Esophagus squamous epithelium (tissue), 5 donors: ENCODE measurements around the gene SLC35G4. TPM values are rescaled to one million over a fixed set of nuclear protein-coding genes. Genes with fewer than 3 reads are reported as not detected.
"Not testable (repeated sequence)": the region's sequence is repeated elsewhere in the genome, so short reads cannot be mapped to it uniquely, and the experiment has no call there.

Experiments
- DNase-seq: peaks from one replicate; lab custom pipeline; 2025; lab: John Stamatoyannopoulos, UW
- H3K27ac ChIP-seq, 4 donors: fragments of 200-600 bp; sonication (generic); one replicate each; pipeline ENCODE4 v1.5.1; 2016 to 2019; ENCODE audit warnings: mild to moderate bottlenecking in 1 of 4
- H3K27me3 ChIP-seq, 4 donors: fragments of 200-600 bp; sonication (generic); 1 replicate in 3 of 4; 2 replicates in 1 of 4; pipeline versions ENCODE4 v1.5.1 to v1.6.0; 2017 to 2021; ENCODE audit warnings: antibody characterized with exemption in 1 of 4
- H3K36me3 ChIP-seq, 3 donors: fragments of 200-600 bp; sonication (generic); one replicate each; pipeline ENCODE4 v1.5.1; 2016 to 2019
- H3K4me1 ChIP-seq, 3 donors: fragments of 200-600 bp; sonication (generic); one replicate each; pipeline ENCODE4 v1.5.1; 2017 to 2019
- H3K4me3 ChIP-seq, 4 donors: fragments of 200-600 bp; sonication (generic); 1 replicate in 3 of 4; 2 replicates in 1 of 4; pipeline ENCODE4 v1.5.1; 2016 to 2019; ENCODE audit warnings: mild to moderate bottlenecking in 2 of 4, moderate library complexity in 1 of 4
- H3K9me3 ChIP-seq, 3 donors: fragments of 200-600 bp; sonication (generic); one replicate each; pipeline ENCODE4 v1.5.1; 2016 to 2019
- CTCF ChIP-seq, 6 experiments: fragments of 450-650 bp in 4 of 6; fragments of 200-600 bp in 2 of 6; sonication (generic) in 2 of 6; IDR thresholded peaks; one replicate each; pipeline ENCODE4 v1.5.1; 2016 to 2019; ENCODE audit warnings: antibody characterized with exemption in 6 of 6, mild to moderate bottlenecking in 4 of 6, moderate library complexity in 4 of 6
- POLR2A ChIP-seq, 4 donors: fragments of 450-650 bp; IDR thresholded peaks; one replicate each; pipeline ENCODE4 v1.6.1; 2017; ENCODE audit warnings: antibody characterized with exemption in 4 of 4, mild to moderate bottlenecking in 4 of 4, moderate library complexity in 3 of 4
- WGBS, 2 donors: methylation state at CpG; one replicate each; pipeline ENCODE4 v1.1.5; 2018; 5-methylcytosine and 5-hydroxymethylcytosine counted together
- intact Hi-C: fragments of 100-400 bp; cut with DNase I; formaldehyde crosslinking; loops from one replicate; pipeline ENCODE4 v1.15.0; 2022
- total RNA-seq, 4 donors: library from RNA; depleted of rRNA; stranded (reverse); fragments of >200 nt; gene quantifications; one replicate each; pipeline ENCODE4 v1.1.0, GENCODE V29; 2016
- donor health status: DM: yes; HTN: yes; CAD: no.

Gene SLC35G4
- total RNA-seq, 4 donors from 2014 or later, result not detected

- H3K36me3 ChIP-seq, result no peaks in the 10 kb centered on the region
- no peak overlapping the region for H3K27ac ChIP-seq
- 68 to 94% methylated on average over 2 of the region's 2 CpGs for whole genome bisulfite sequencing, 2 donors
- H3K27me3 ChIP-seq, result no peaks in the 10 kb centered on the region
- no peaks in the 10 kb centered on the region for H3K4me1 ChIP-seq
- no peak overlapping the region for H3K4me3 ChIP-seq
- no peak for DNase-seq
- TF ChIP-seq CTCF (IDR thresholded peaks at IDR 0.05), result no peak
- TF ChIP-seq POLR2A (IDR thresholded peaks at IDR 0.05), result no peak
- intact Hi-C loops, result no loop called here
- no peaks in the 10 kb centered on the region for H3K9me3 ChIP-seq
Measured at GRCh38 chr18:11587432-11587831, 22.0 kb upstream of the SLC35G4 start.

GRCh38 chr18:11587846-11588245 is 21.6 kb upstream of the SLC35G4 start:
- Histone ChIP-seq H3K9me3 (no peaks in the 10 kb centered on the region), H3K4me1 (no peaks in the 10 kb centered on the region), H3K27ac (no peak overlapping the region), H3K36me3 (no peaks in the 10 kb centered on the region), H3K4me3 (no peak overlapping the region), H3K27me3 (no peaks in the 10 kb centered on the region)
- intact Hi-C loops, result no loop called here
- DNase-seq, result no peak
- no peak for TF ChIP-seq POLR2A (IDR thresholded peaks at IDR 0.05)
- no peak for TF ChIP-seq CTCF (IDR thresholded peaks at IDR 0.05)
- WGBS, 2 donors, result 44 to 49% methylated on average over 3 of the region's 3 CpGs

DNA sequence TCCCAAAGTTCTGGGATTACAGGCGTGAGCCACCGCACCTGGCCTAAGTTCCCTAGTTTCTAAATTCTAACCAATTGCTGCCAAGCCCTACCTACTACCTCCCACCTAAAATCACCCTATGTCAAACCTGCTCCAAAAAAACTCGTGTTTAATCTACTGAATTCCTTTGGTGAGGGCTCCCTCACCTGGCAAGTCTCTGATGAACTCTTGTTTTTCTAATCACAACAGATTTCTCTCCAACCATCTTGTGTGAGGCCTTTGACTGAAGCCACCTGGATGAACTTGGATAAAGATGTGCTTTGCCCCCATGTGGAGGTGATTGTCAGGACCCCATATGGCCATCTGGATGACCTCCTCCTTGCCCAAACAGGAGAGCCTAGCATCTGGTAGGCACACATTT is 17.4 kb upstream of the SLC35G4 start:
- no peak for TF ChIP-seq POLR2A (IDR thresholded peaks at IDR 0.05)
- TF ChIP-seq CTCF (IDR thresholded peaks at IDR 0.05), result no peak
- H3K27me3 ChIP-seq, result no peaks in the 10 kb centered on the region
- H3K9me3 ChIP-seq, result no peaks in the 10 kb centered on the region
- H3K27ac ChIP-seq, result no peak overlapping the region
- DNase-seq, result no peak
- no peak overlapping the region for H3K4me3 ChIP-seq
- 69 to 78% methylated on average over 3 of the region's 3 CpGs for WGBS, 2 donors
- no peaks in the 10 kb centered on the region for H3K4me1 ChIP-seq
- intact Hi-C loops, result no loop called here
- no peaks in the 10 kb centered on the region for H3K36me3 ChIP-seq

DNA sequence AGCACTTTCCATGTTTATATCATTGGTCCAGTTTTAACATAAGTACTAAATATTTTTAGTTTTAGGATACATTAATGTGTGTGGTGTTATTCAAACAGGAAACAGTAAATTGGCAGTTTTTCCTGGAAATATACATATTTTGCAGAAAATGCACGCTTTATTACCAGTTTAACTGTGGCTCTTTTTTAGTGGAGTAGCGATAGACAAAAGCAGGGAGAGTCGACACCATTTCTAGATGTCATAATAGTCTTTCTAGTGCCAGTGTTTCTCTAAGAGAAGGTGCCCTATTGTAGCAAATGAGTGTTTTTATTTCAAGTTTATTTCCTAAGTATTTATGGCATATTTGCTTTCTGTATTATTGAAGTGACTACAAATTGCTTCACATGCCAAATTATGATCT is 9.1 kb upstream of the SLC35G4 start:
- no peak for TF ChIP-seq POLR2A (IDR thresholded peaks at IDR 0.05)
- H3K9me3 ChIP-seq, result no peaks in the 10 kb centered on the region
- 73 to 74% methylated on average over 3 of the region's 3 CpGs for WGBS, 2 donors
- H3K27ac ChIP-seq, result no peak overlapping the region
- no peak for DNase-seq
- H3K27me3 ChIP-seq, result no peaks in the 10 kb centered on the region
- H3K4me3 ChIP-seq, result no peak overlapping the region
- intact Hi-C loops, result no loop called here
- H3K4me1 ChIP-seq, result no peaks in the 10 kb centered on the region
- H3K36me3 ChIP-seq, result no peaks in the 10 kb centered on the region

GRCh38 chr18:11607906-11608305 is 1.5 kb upstream of the SLC35G4 start:
- Histone ChIP-seq H3K36me3 (no peaks in the 10 kb centered on the region), H3K9me3 (no peaks in the 10 kb centered on the region), H3K4me1 (no peaks in the 10 kb centered on the region), H3K27ac (no peak overlapping the region), H3K27me3 (no peaks in the 10 kb centered on the region), H3K4me3 (no peak overlapping the region)
- intact Hi-C loops, result no loop called here
- no peak for DNase-seq
- WGBS, 2 donors, result 36 to 38% methylated on average over 2 of the region's 2 CpGs
- TF ChIP-seq CTCF (IDR thresholded peaks at IDR 0.05), result no peak
- no peak for TF ChIP-seq POLR2A (IDR thresholded peaks at IDR 0.05)

DNA sequence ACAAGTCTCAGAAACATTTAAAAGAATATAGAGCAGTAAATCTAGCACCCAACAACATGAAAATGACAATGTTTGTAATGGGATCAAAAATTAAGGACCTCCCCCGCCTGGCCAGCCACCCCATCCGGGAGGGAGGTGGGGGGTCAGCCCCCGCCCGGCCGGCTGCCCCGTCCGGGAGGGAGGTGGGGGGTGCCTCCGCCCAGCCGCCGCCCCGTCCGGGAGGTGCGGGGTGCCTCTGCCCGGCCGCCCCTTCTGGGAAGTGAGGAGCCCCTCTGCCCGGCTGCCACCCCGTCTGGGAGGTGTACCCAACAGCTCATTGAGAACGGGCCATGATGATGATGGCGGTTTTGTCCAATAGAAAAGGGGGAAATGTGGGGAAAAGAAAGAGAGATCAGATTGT is 778 bp upstream of the SLC35G4 start:
- H3K4me3 ChIP-seq, H3K36me3 ChIP-seq, intact Hi-C loops, DNase-seq, H3K9me3 ChIP-seq, H3K4me1 ChIP-seq, H3K27ac ChIP-seq, H3K27me3 ChIP-seq: not testable (repeated sequence)
- WGBS, 2 donors, result 90% methylated on average over 2 of the region's 19 CpGs; no CpG with 5 or more reads in 1 of the 2 donors

GRCh38 chr18:11613073-11613472 is 3.7 kb downstream of the SLC35G4 start:
- H3K4me3 ChIP-seq, DNase-seq, H3K4me1 ChIP-seq, intact Hi-C loops, H3K36me3 ChIP-seq, H3K27me3 ChIP-seq, H3K27ac ChIP-seq: not testable (repeated sequence)
- WGBS, 2 donors, result 78 to 93% methylated on average over 6 to 9 of the region's 18 CpGs
- peaks cover 0 to 12% (median 12%) of the 10 kb centered on the region in 3 donors for H3K9me3 ChIP-seq

DNA sequence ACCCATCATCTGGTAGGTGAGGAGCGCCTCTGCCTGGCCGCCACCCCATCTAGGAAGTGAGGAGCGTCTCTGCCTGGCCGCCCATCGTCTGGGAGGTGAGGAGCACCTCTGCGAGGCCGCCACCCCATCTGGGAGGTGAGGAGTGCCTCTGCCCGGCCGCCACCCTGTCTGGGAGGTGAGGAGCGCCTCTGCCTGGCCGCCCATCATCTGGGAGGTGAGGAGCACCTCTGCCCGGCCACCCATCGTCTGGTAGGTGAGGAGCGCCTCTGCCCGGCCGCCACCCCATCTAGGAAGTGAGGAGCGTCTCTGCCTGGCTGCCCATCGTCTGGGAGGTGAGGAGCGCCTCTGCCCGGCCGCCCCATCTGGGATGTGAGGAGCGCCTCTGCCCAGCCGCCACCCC is 4.2 kb downstream of the SLC35G4 start:
- H3K4me3 ChIP-seq, H3K27me3 ChIP-seq, DNase-seq, H3K27ac ChIP-seq, H3K36me3 ChIP-seq, H3K4me1 ChIP-seq, intact Hi-C loops: not testable (repeated sequence)
- H3K9me3 ChIP-seq, result peaks cover 0 to 12% (median 12%) of the 10 kb centered on the region in 3 donors
- WGBS, 2 donors, result no CpG with 5 or more reads among the region's 23 CpGs

DNA sequence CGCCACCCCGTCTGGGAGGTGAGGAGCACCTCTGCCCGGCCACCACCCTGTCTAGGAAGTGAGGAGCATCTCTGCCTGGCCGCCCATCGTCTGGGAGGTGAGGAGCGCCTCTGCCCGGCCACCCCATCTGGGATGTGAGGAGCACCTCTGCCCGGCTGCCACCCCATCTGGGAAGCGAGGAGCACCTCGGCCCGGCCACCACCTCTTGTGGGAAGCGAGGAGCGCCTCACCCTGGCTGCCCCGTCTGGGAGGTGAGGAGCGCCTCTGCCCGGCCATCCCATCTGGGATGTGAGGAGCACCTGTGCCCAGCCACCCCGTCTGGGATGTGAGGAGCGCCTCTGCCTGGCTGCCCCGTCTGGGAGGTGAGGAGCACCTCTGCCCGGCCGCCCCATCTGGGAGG is 4.6 kb downstream of the SLC35G4 start:
- H3K4me1 ChIP-seq, H3K27me3 ChIP-seq, H3K36me3 ChIP-seq, intact Hi-C loops, DNase-seq, H3K27ac ChIP-seq, H3K4me3 ChIP-seq: not testable (repeated sequence)
- peaks cover 0 to 12% (median 12%) of the 10 kb centered on the region in 3 donors for H3K9me3 ChIP-seq
- no CpG with 5 or more reads among the region's 21 CpGs for WGBS, 2 donors
